Activated CD4-positive, alpha-beta T cell treated with anti-CD3 and anti-CD28 coated beads for 36 hours (primary cell): ENCODE results near the gene ADGRB3. TPM values are rescaled to one million over a fixed set of nuclear protein-coding genes. Genes with fewer than 3 reads are reported as not detected.

Experiments
- ATAC-seq: fragments of 200-7000 bp; cut with Tn5 transposase; one replicate; pipeline ENCODE4 v1.10.0; 2021; ENCODE audit warnings: mild to moderate bottlenecking, moderate library complexity
- CTCF ChIA-PET: fragments of 350-600 bp; sonication (Branson Sonifier 250); formaldehyde crosslinking; loops from one replicate; lab custom pipeline; 2021; ENCODE audit warnings: antibody characterized with exemption; lab: Charles Lee
- POLR2A ChIA-PET: fragments of 350-600 bp; sonication (Branson Sonifier 250); formaldehyde crosslinking; loops from one replicate; lab custom pipeline; 2021; ENCODE audit warnings: antibody characterized with exemption, inconsistent platforms; lab: Charles Lee
- DNase-seq: peaks from one replicate; pipeline ENCODE4 v3.0.0-alpha.2; 2020
- H3K27ac Mint-ChIP-seq: one replicate; pipeline ENCODE4 v1.8.0; 2021; ENCODE audit warnings: mixed read lengths
- H3K27me3 Mint-ChIP-seq: one replicate; pipeline ENCODE4 v1.8.0; 2021; ENCODE audit warnings: mixed read lengths
- H3K36me3 Mint-ChIP-seq: one replicate; pipeline ENCODE4 v1.8.0; 2021; ENCODE audit warnings: low read depth, mixed read lengths
- H3K4me1 Mint-ChIP-seq: one replicate; pipeline ENCODE4 v1.8.0; 2021; ENCODE audit warnings: mixed read lengths
- H3K4me3 Mint-ChIP-seq: one replicate; pipeline ENCODE4 v1.8.0; 2021; ENCODE audit warnings: mild to moderate bottlenecking, moderate library complexity, mixed read lengths
- H3K9me3 Mint-ChIP-seq: one replicate; pipeline ENCODE4 v1.8.0; 2021; ENCODE audit warnings: low read depth, mixed read lengths
- intact Hi-C, 2 experiments: fragments of 100-400 bp; cut with DNase I in 1 of 2; cut with micrococcal nuclease in 1 of 2; formaldehyde crosslinking; loops; one replicate each; pipeline versions ENCODE4 v1.14.2 to v1.15.1; 2022 to 2024; cut with DNase I, micrococcal nuclease
- total RNA-seq, 2 experiments: library from RNA; stranded (reverse); gene quantifications; one replicate each; pipeline ENCODE4 v1.2.3, GENCODE V29; 2021

The ADGRB3 gene
- total RNA-seq, 2 experiments from 2014 or later: not detected

DNA sequence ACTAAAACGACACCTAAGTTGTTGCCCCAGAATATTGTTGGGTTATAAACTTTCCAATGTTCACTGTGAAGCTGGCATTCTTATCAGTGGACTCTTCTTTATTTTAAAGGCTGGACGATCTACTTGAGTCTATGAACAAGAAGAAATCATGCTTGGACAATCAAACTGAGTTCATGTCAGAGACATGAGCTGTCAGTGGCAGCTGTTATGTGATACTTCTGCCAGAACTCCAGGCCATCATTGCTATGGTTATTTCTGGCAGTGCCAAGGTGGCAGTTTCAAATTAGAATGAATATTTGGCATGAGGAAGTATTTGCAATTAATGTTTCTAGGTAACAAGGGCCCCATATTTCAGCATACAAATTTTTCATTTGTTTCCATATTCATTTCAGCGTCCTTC, 744.4 kb downstream of the ADGRB3 start:
- DNase-seq (no peak), ATAC-seq (no peak)
- Mint-ChIP-seq H3K9me3 (no peaks in the 10 kb centered on the region), H3K27me3 (no peaks in the 10 kb centered on the region), H3K36me3 (no peaks in the 10 kb centered on the region), H3K4me3 (no peak overlapping the region), H3K27ac (no peak overlapping the region), H3K4me1 (no peaks in the 10 kb centered on the region)
- POLR2A ChIA-PET: no interaction called here
- CTCF ChIA-PET: no interaction called here
- intact Hi-C loops: no loop called here

GRCh38 chr6:69383627-69384026, 748.5 kb downstream of the ADGRB3 start:
- ATAC-seq: no peak
- ChIA-PET CTCF (no interaction called here), POLR2A (no interaction called here)
- Mint-ChIP-seq H3K36me3 (no peaks in the 10 kb centered on the region), H3K27me3 (no peaks in the 10 kb centered on the region), H3K27ac (no peak overlapping the region), H3K4me3 (no peak overlapping the region), H3K4me1 (no peaks in the 10 kb centered on the region), H3K9me3 (no peaks in the 10 kb centered on the region)
- no peak for DNase-seq
- intact Hi-C loops: no loop called here

DNA sequence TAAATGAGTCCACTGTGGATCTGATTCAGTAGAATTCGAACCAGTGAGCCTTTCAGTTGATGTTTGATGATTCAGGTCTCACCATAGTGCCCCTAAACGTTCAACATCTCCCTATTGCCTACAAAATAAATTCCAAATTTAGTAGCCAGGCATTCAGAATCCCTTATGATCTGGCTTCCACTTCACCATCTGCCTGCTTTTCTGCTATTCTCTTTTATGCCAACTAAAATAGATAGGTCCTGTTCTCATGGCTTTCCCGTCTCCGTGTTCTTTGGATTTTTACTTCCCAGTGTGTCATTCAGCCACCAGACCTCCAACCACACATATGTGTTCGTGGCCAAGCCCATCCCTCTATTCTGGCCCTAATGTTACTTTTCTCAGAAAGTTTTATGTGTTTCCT, 751.3 kb downstream of the ADGRB3 start:
- Mint-ChIP-seq H3K9me3 (no peaks in the 10 kb centered on the region), H3K27me3 (no peaks in the 10 kb centered on the region), H3K36me3 (no peaks in the 10 kb centered on the region), H3K27ac (no peak overlapping the region), H3K4me1 (no peaks in the 10 kb centered on the region), H3K4me3 (no peak overlapping the region)
- ATAC-seq (no peak), DNase-seq (no peak)
- CTCF ChIA-PET: no interaction called here
- intact Hi-C loops: no loop called here
- POLR2A ChIA-PET: no interaction called here

DNA sequence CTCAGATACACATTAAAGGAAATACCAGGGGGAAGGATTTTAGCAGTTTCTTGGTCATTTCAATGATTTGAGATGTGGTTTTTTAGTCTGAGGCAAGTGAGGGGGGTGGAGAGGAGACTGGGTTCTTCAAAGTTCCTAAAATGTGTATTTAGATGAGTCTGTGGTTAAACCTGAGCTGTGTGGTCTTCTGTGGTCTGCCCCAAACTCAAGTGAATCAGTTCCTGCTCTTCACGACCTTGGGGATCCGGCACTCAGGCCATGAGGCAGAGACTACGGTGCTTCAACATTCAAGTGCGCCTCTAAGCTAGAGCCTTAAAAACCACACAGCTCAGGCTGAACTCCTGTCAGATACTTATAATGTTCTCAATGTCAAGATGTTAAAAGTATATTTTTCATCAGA, 755.0 kb downstream of the ADGRB3 start:
- Mint-ChIP-seq H3K9me3 (no peaks in the 10 kb centered on the region), H3K27ac (no peak overlapping the region), H3K36me3 (no peaks in the 10 kb centered on the region), H3K27me3 (no peaks in the 10 kb centered on the region), H3K4me1 (no peaks in the 10 kb centered on the region), H3K4me3 (no peak overlapping the region)
- DNase-seq (no peak), ATAC-seq (no peak)
- intact Hi-C loops: no loop called here
- POLR2A ChIA-PET: no interaction called here
- CTCF ChIA-PET: no interaction called here

GRCh38 chr6:69391106-69391505, 756.0 kb downstream of the ADGRB3 start:
- H3K36me3 Mint-ChIP-seq: no peaks in the 10 kb centered on the region
- no peak for DNase-seq
- no peak overlapping the region for H3K27ac Mint-ChIP-seq
- no peaks in the 10 kb centered on the region for H3K27me3 Mint-ChIP-seq
- CTCF ChIA-PET: no interaction called here
- no peaks in the 10 kb centered on the region for H3K4me1 Mint-ChIP-seq
- ATAC-seq: no peak
- POLR2A ChIA-PET: no interaction called here
- no peaks in the 10 kb centered on the region for H3K9me3 Mint-ChIP-seq
- intact Hi-C loops: no loop called here
- no peak overlapping the region for H3K4me3 Mint-ChIP-seq

- DNase-seq: no peak
- CTCF ChIA-PET: interaction anchor here (0.6 kb wide), 1 partner anchor 343 kb away, joined by 4 read pairs; no protein-coding TSS in a partner anchor
- H3K4me1 Mint-ChIP-seq: no peaks in the 10 kb centered on the region
Observed at GRCh38 chr6:69392745-69393144, 757.7 kb downstream of the ADGRB3 start.

DNA sequence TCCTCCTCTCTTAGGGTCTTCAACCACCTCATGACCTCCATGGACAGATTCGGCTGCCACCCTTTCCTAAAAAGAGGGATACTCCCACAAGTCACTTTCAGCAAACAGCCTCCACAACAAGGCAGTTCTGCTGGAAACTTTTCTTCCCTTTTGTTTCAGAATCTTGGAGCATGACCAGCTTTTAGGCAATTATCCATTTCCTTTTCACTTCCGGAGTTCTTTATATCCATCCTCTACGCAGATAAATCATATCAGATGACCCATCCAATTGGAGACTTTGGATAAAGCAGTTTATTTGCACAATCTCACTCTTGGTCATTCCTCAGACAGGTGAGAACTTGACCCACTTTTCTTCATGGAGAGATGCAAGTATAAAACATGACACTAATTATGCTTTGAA, 763.2 kb downstream of the ADGRB3 start:
- POLR2A ChIA-PET: no interaction called here
- intact Hi-C loops: no loop called here
- CTCF ChIA-PET: no interaction called here
- Mint-ChIP-seq H3K9me3 (no peaks in the 10 kb centered on the region), H3K4me1 (no peaks in the 10 kb centered on the region), H3K27ac (no peak overlapping the region), H3K27me3 (no peaks in the 10 kb centered on the region), H3K4me3 (no peak overlapping the region), H3K36me3 (no peaks in the 10 kb centered on the region)
- ATAC-seq: no peak
- no peak for DNase-seq

More at GRCh38 chr6:69392745-69393144, 757.7 kb downstream of the ADGRB3 start:
- no peak overlapping the region for H3K4me3 Mint-ChIP-seq
- no peaks in the 10 kb centered on the region for H3K27me3 Mint-ChIP-seq
- H3K9me3 Mint-ChIP-seq: no peaks in the 10 kb centered on the region
- POLR2A ChIA-PET: no interaction called here
- no peaks in the 10 kb centered on the region for H3K36me3 Mint-ChIP-seq
- ATAC-seq: no peak
- no peak overlapping the region for H3K27ac Mint-ChIP-seq
- intact Hi-C loops: no loop called here

GRCh38 chr6:69398729-69399128, 763.6 kb downstream of the ADGRB3 start:
- H3K4me3 Mint-ChIP-seq: no peak overlapping the region
- CTCF ChIA-PET: no interaction called here
- no peaks in the 10 kb centered on the region for H3K9me3 Mint-ChIP-seq
- H3K27ac Mint-ChIP-seq: no peak overlapping the region
- intact Hi-C loops: no loop called here
- DNase-seq: no peak
- H3K27me3 Mint-ChIP-seq: no peaks in the 10 kb centered on the region
- POLR2A ChIA-PET: no interaction called here
- ATAC-seq: no peak
- no peaks in the 10 kb centered on the region for H3K4me1 Mint-ChIP-seq
- no peaks in the 10 kb centered on the region for H3K36me3 Mint-ChIP-seq

DNA sequence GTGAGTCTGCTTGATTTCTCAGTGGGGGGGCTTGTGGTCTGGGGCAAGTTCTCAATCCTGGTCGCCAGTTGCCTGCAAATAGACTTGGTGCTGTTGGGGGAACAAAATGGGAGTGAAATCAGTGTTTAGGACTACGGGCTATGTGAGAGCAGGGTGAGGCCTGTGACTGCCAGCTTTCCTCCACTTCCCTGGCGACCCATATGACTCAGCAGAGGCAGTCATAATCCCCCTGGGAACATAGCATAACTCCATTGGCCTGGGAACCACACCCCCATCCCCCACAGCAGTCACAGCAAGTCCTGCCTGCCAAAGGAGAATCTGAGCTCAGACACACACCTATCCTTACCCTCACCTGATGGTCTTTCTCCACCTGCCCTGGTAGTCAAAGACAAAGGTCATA, 773.8 kb downstream of the ADGRB3 start:
- ChIA-PET CTCF (no interaction called here), POLR2A (no interaction called here)
- Mint-ChIP-seq H3K27ac (no peak overlapping the region), H3K4me3 (no peak overlapping the region), H3K27me3 (no peaks in the 10 kb centered on the region), H3K9me3 (peaks cover 21% of the 10 kb centered on the region), H3K4me1 (no peaks in the 10 kb centered on the region), H3K36me3 (no peaks in the 10 kb centered on the region)
- intact Hi-C loops: no loop called here
- DNase-seq (no peak), ATAC-seq (no peak)

DNA sequence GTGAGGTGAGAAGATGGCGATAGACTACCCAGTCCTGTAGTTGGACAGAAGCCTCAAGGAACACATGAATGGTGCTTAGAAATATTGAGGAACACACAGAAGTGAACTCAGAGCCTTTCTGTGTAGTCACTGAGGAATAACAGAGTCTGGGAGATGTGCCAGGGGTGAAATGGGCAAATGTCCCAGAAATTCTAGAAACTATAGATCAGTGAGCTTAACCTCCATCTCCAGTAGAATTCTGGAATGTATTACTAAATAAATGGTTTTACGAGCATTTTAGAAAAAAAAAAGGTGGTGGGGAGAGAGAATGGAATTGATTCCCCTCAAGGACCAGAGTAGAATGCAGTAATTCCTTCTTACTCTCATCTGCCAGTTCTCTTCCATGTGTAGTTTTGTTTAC, 781.7 kb downstream of the ADGRB3 start:
- Mint-ChIP-seq H3K27me3 (no peaks in the 10 kb centered on the region), H3K4me1 (no peaks in the 10 kb centered on the region), H3K9me3 (no peaks in the 10 kb centered on the region), H3K27ac (no peak overlapping the region), H3K36me3 (no peaks in the 10 kb centered on the region), H3K4me3 (no peak overlapping the region)
- POLR2A ChIA-PET: no interaction called here
- intact Hi-C loops: no loop called here
- ATAC-seq: no peak
- DNase-seq: no peak
- CTCF ChIA-PET: no interaction called here

GRCh38 chr6:69421269-69421668, 786.2 kb downstream of the ADGRB3 start:
- ChIA-PET CTCF (no interaction called here), POLR2A (no interaction called here)
- no peaks in the 10 kb centered on the region for H3K4me1 Mint-ChIP-seq
- no peaks in the 10 kb centered on the region for H3K27me3 Mint-ChIP-seq
- no peaks in the 10 kb centered on the region for H3K36me3 Mint-ChIP-seq
- H3K4me3 Mint-ChIP-seq: no peak overlapping the region
- DNase-seq (no peak), ATAC-seq (no peak)
- peaks cover 3% of the 10 kb centered on the region for H3K9me3 Mint-ChIP-seq
- H3K27ac Mint-ChIP-seq: no peak overlapping the region
- intact Hi-C loops: no loop called here

DNA sequence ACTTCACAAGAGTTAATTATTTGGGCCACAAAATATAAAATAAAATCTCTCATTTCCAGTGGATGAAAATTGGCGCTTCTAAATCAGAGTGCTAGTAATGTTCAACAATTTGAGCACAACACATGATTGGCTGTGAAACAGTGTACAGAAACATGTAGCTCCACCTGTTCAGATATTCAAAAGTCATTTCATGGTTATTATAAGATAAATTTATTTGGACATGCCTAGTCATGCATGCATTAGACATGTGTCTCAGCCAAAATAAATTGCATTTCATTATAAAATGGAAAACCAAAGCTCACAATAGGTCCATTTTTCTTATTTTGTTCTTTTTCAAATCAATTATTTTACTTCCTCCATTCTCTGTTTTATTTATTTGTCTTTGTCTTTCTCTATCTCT, 786.9 kb downstream of the ADGRB3 start:
- ChIA-PET POLR2A (no interaction called here), CTCF (no interaction called here)
- no peaks in the 10 kb centered on the region for H3K27me3 Mint-ChIP-seq
- intact Hi-C loops: no loop called here
- no peaks in the 10 kb centered on the region for H3K36me3 Mint-ChIP-seq
- no peak overlapping the region for H3K27ac Mint-ChIP-seq
- ATAC-seq (no peak), DNase-seq (no peak)
- no peak overlapping the region for H3K4me3 Mint-ChIP-seq
- no peaks in the 10 kb centered on the region for H3K4me1 Mint-ChIP-seq
- H3K9me3 Mint-ChIP-seq: peaks cover 3% of the 10 kb centered on the region

DNA sequence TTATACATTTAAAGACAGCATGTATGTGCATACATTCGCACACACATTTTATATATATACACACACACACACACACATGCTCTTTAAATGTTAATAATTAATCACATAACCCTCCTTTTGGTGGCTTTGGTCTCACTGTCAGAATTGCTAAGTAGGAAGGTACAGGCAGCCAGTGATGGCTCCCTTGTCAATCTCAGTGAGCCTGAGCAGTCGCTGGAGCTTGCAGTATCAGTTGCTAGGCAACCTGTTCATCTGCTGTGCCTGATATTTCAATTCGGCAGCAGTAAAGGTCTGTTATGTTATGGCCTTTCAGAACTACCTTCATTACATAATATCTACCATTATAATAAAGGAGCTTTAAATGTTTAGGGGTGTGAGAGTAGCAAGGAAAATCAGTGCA, 787.4 kb downstream of the ADGRB3 start:
- H3K4me1 Mint-ChIP-seq: no peaks in the 10 kb centered on the region
- no peaks in the 10 kb centered on the region for H3K27me3 Mint-ChIP-seq
- H3K27ac Mint-ChIP-seq: no peak overlapping the region
- CTCF ChIA-PET: no interaction called here
- intact Hi-C loops: no loop called here
- H3K9me3 Mint-ChIP-seq: peaks cover 3% of the 10 kb centered on the region
- no peak overlapping the region for H3K4me3 Mint-ChIP-seq
- DNase-seq (no peak), ATAC-seq (no peak)
- POLR2A ChIA-PET: no interaction called here
- H3K36me3 Mint-ChIP-seq: no peaks in the 10 kb centered on the region
